H1 (cell line): ENCODE results near the gene OR13A1. TPM values are rescaled to one million over a fixed set of nuclear protein-coding genes. Genes with fewer than 3 reads are reported as not detected.

Source experiments
- CTCF ChIA-PET: fragments of 300-600 bp; sonication (Branson Sonifier 250); formaldehyde crosslinking; loops from one replicate; lab custom pipeline; 2021; ENCODE audit not compliant: partially characterized antibody; lab: Charles Lee
- POLR2A ChIA-PET: fragments of 300-600 bp; sonication (Branson Sonifier 250); formaldehyde crosslinking; loops from one replicate; lab custom pipeline; 2021; ENCODE audit warnings: inconsistent platforms; ENCODE audit not compliant: partially characterized antibody; lab: Charles Lee
- DNase-seq, 2 experiments: peaks; one replicate each; pipeline versions ENCODE4 v3.0.0 to v3.0.0-alpha.2; 2010 to 2022; ENCODE audit warnings: low spot score in 2 of 2, low read depth in 1 of 2, mixed read lengths in 1 of 2
- FAIRE-seq: peaks from 2 replicates; lab custom pipeline; 2011; peaks lifted over from hg19 to GRCh38; lab: Jason Lieb, UNC
- H2AFZ ChIP-seq: 2 replicates; pipeline ENCODE4 v1.8.1; 2012; ENCODE audit warnings: low read length, inconsistent platforms
- H2AK5ac ChIP-seq: 2 replicates; pipeline ENCODE4 v1.6.1; 2013; ENCODE audit warnings: low read depth, low read length
- H2BK120ac ChIP-seq: replicated peaks from 2 replicates; pipeline ENCODE3; 2013; ENCODE audit warnings: low read depth, low read length, inconsistent platforms
- H2BK12ac ChIP-seq: 2 replicates; pipeline ENCODE4 v1.6.1; 2013; ENCODE audit warnings: low read depth, low read length
- H2BK15ac ChIP-seq: 2 replicates; pipeline ENCODE4 v1.6.1; 2013; ENCODE audit warnings: low read length
- H2BK20ac ChIP-seq: 2 replicates; pipeline ENCODE4 v1.6.1; 2013; ENCODE audit warnings: low read length
- H2BK5ac ChIP-seq: 2 replicates; pipeline ENCODE4 v1.6.1; 2013; ENCODE audit warnings: low read depth, low read length
- H3K14ac ChIP-seq: 2 replicates; pipeline ENCODE4 v1.6.1; 2013; ENCODE audit warnings: inconsistent platforms; ENCODE audit not compliant: insufficient read length
- H3K18ac ChIP-seq: 2 replicates; pipeline ENCODE4 v1.6.1; 2013; ENCODE audit warnings: low read length; ENCODE audit errors: extremely low read depth
- H3K23ac ChIP-seq: 2 replicates; pipeline ENCODE4 v1.6.1; 2013; ENCODE audit warnings: inconsistent platforms; ENCODE audit not compliant: insufficient read length
- H3K23me2 ChIP-seq: 2 replicates; pipeline ENCODE4 v1.6.1; 2013; ENCODE audit warnings: low read depth, low read length
- H3K27ac ChIP-seq: 2 replicates; pipeline ENCODE4 v1.6.1; 2011; ENCODE audit warnings: low read depth, low read length, inconsistent platforms
- H3K27me3 ChIP-seq, 4 experiments: replicated peaks in 1 of 4; 1 replicate in 1 of 4; 2 replicates in 3 of 4; pipeline versions ENCODE4 v1.6.1 to v1.8.1; 2011 to 2013; ENCODE audit warnings: low read length in 3 of 4, mild to moderate bottlenecking in 3 of 4, inconsistent platforms in 2 of 4, mixed read lengths in 2 of 4, moderate library complexity in 1 of 4; ENCODE audit not compliant: control insufficient read depth in 3 of 4, insufficient read depth in 3 of 4; ENCODE audit errors: extremely low read depth in 1 of 4
- H3K36me3 ChIP-seq, 4 experiments: 2 replicates each; pipeline versions ENCODE4 v1.6.1 to v1.8.1; 2011 to 2013; ENCODE audit warnings: mild to moderate bottlenecking in 4 of 4, low read length in 3 of 4, moderate library complexity in 2 of 4, control low read depth in 1 of 4, inconsistent platforms in 1 of 4; ENCODE audit not compliant: insufficient read depth in 4 of 4, control insufficient read depth in 2 of 4
- H3K4ac ChIP-seq: replicated peaks from 2 replicates; pipeline ENCODE3; 2013; ENCODE audit warnings: low read length, low read depth, mixed read lengths, inconsistent platforms; ENCODE audit not compliant: insufficient read length
- H3K4me1 ChIP-seq, 4 experiments: replicated peaks in 1 of 4; 1 replicate in 1 of 4; 2 replicates in 3 of 4; pipeline versions ENCODE4 v1.6.1 to v1.8.1; 2011 to 2013; ENCODE audit warnings: low read length in 3 of 4, inconsistent platforms in 2 of 4, mixed read lengths in 1 of 4; ENCODE audit not compliant: insufficient read depth in 4 of 4, control insufficient read depth in 3 of 4
- H3K4me2 ChIP-seq, 2 experiments: 2 replicates each; pipeline versions ENCODE4 v1.6.1 to v1.8.1; 2011 to 2013; ENCODE audit warnings: low read depth in 2 of 2, low read length in 2 of 2, control low read depth in 1 of 2, inconsistent platforms in 1 of 2, mild to moderate bottlenecking in 1 of 2; ENCODE audit not compliant: insufficient read depth in 1 of 2
- H3K4me3 ChIP-seq, 4 experiments: fragments of 200-600, 300-600 bp in 1 of 4; sonication (generic), shearing (Covaris generic), sonication (Bioruptor Twin) in 1 of 4; 2 replicates each; pipeline versions ENCODE4 v1.5.1 to v1.8.1; 2011 to 2016; ENCODE audit warnings: low read length in 4 of 4, low read depth in 3 of 4, control low read depth in 2 of 4, inconsistent platforms in 2 of 4, mild to moderate bottlenecking in 2 of 4, mixed read lengths in 1 of 4, moderate library complexity in 1 of 4; ENCODE audit not compliant: insufficient read depth in 2 of 4; ENCODE audit errors: extremely low read depth in 1 of 4
- H3K56ac ChIP-seq: replicated peaks from 2 replicates; pipeline ENCODE3; 2013; ENCODE audit warnings: low read depth, mild to moderate bottlenecking, mixed read lengths, low read length, inconsistent platforms; ENCODE audit not compliant: insufficient read length
- H3K79me1 ChIP-seq: 2 replicates; pipeline ENCODE4 v1.6.1; 2013; ENCODE audit warnings: low read depth, low read length, control low read depth
- H3K79me2 ChIP-seq, 2 experiments: 2 replicates each; pipeline versions ENCODE4 v1.6.1 to v1.8.1; 2012 to 2013; ENCODE audit warnings: low read length in 2 of 2, mild to moderate bottlenecking in 2 of 2, inconsistent platforms in 1 of 2; ENCODE audit not compliant: insufficient read depth in 2 of 2, control insufficient read depth in 1 of 2
- H3K9ac ChIP-seq, 4 experiments: replicated peaks in 1 of 4; 1 replicate in 1 of 4; 2 replicates in 3 of 4; pipeline versions ENCODE4 v1.6.1 to v1.8.1; 2011 to 2013; ENCODE audit warnings: low read depth in 3 of 4, low read length in 3 of 4, control low read depth in 2 of 4, mild to moderate bottlenecking in 2 of 4, moderate library complexity in 2 of 4, inconsistent platforms in 1 of 4; ENCODE audit errors: extremely low read depth in 1 of 4
- H3K9me3 ChIP-seq, 2 experiments: 2 replicates each; pipeline versions ENCODE4 v1.6.1 to v1.8.1; 2012 to 2013; ENCODE audit warnings: mild to moderate bottlenecking in 2 of 2, moderate library complexity in 2 of 2, control low read depth in 1 of 2, inconsistent platforms in 1 of 2, low read depth in 1 of 2, low read length in 1 of 2, mixed read lengths in 1 of 2; ENCODE audit not compliant: insufficient read depth in 2 of 2
- H4K20me1 ChIP-seq, 2 experiments: replicated peaks in 1 of 2; 2 replicates each; pipeline versions ENCODE3 to v1.8.1; 2011 to 2013; ENCODE audit warnings: inconsistent platforms in 2 of 2, low read length in 2 of 2, mild to moderate bottlenecking in 1 of 2; ENCODE audit not compliant: insufficient read depth in 2 of 2, control insufficient read depth in 1 of 2
- H4K5ac ChIP-seq: 2 replicates; pipeline ENCODE4 v1.6.1; 2013; ENCODE audit warnings: low read length, low read depth, mixed read lengths, inconsistent platforms; ENCODE audit not compliant: insufficient read length
- H4K8ac ChIP-seq: 2 replicates; pipeline ENCODE4 v1.8.0; 2013; ENCODE audit warnings: mild to moderate bottlenecking, moderate library complexity, low read length, inconsistent platforms; ENCODE audit not compliant: insufficient read depth; ENCODE audit errors: extremely low read depth
- H4K91ac ChIP-seq: replicated peaks from 2 replicates; pipeline ENCODE3; 2013; ENCODE audit warnings: low read length, mixed read lengths, inconsistent platforms; ENCODE audit not compliant: insufficient read length
- ASH2L ChIP-seq: fragments of 200-600, 300-600 bp; sonication (generic); IDR thresholded peaks from one replicate; pipeline ENCODE4 v1.7.1; 2017; ENCODE audit warnings: low read length
- BRCA1 ChIP-seq: IDR thresholded peaks from 2 replicates; pipeline ENCODE4 v1.6.1; 2012; ENCODE audit warnings: low read depth, low read length, improper control_type of control experiment
- CHD2 ChIP-seq: IDR thresholded peaks from 2 replicates; pipeline ENCODE4 v1.6.1; 2012; ENCODE audit warnings: low read length, improper control_type of control experiment
- CREB1 ChIP-seq: IDR thresholded peaks from 2 replicates; pipeline ENCODE4 v1.6.1; 2012; ENCODE audit warnings: inconsistent platforms
- EP300 ChIP-seq, 2 experiments: IDR thresholded peaks; 1 replicate in 1 of 2; 2 replicates in 1 of 2; pipeline ENCODE4 v1.6.1; 2011 to 2012; ENCODE audit warnings: low read depth in 2 of 2, low read length in 2 of 2, mild to moderate bottlenecking in 2 of 2, borderline replicate concordance in 1 of 2, inconsistent platforms in 1 of 2, moderate library complexity in 1 of 2
- KDM4A ChIP-seq: IDR thresholded peaks from one replicate; pipeline ENCODE4 v1.7.1; 2012; ENCODE audit warnings: low read depth, mild to moderate bottlenecking, moderate library complexity, low read length, inconsistent platforms; ENCODE audit not compliant: severe bottlenecking
- POLR2A ChIP-seq, 2 experiments: IDR thresholded peaks; 1 replicate in 1 of 2; 2 replicates in 1 of 2; pipeline ENCODE4 v1.6.1; 2011; ENCODE audit warnings: low read depth in 2 of 2, low read length in 2 of 2, mild to moderate bottlenecking in 2 of 2; ENCODE audit errors: control extremely low read depth in 1 of 2
- POU5F1 ChIP-seq: IDR thresholded peaks from 2 replicates; pipeline ENCODE4 v1.6.1; 2011; ENCODE audit warnings: low read depth, mild to moderate bottlenecking, low read length, moderate library complexity
- SP2 ChIP-seq: IDR thresholded peaks from 2 replicates; pipeline ENCODE4 v1.6.1; 2012; ENCODE audit warnings: mild to moderate bottlenecking, low read length, inconsistent platforms
- SRF ChIP-seq: IDR thresholded peaks from 2 replicates; pipeline ENCODE4 v1.6.1; 2011; ENCODE audit warnings: mild to moderate bottlenecking, low read depth, low read length, moderate library complexity
- TAF7 ChIP-seq: optimal IDR thresholded peaks from 2 replicates; pipeline ENCODE3; 2011; ENCODE audit warnings: low read depth, mild to moderate bottlenecking, inconsistent platforms, low read length, moderate library complexity, borderline replicate concordance
- TEAD4 ChIP-seq: IDR thresholded peaks from 2 replicates; pipeline ENCODE4 v1.6.1; 2012; ENCODE audit warnings: low read depth, low read length, inconsistent platforms, mixed read lengths
- WGBS, 2 experiments: shearing (Covaris generic) in 1 of 2; methylation state at CpG; one replicate each; pipeline versions ENCODE4 v1.1.6 to v1.1.7; 2013 to 2015; ENCODE audit warnings: low lambda C conversion rate in 2 of 2, mixed read lengths in 2 of 2, inconsistent platforms in 1 of 2, low coverage in 1 of 2, missing lambda C conversion rate in 1 of 2; ENCODE audit not compliant: insufficient replicate concordance in 2 of 2, insufficient coverage in 1 of 2, insufficient read length in 1 of 2; ENCODE audit errors: extremely low coverage in 1 of 2, missing lambda C conversion rate in 1 of 2; 5-methylcytosine and 5-hydroxymethylcytosine counted together
- long read RNA-seq, 2 experiments: library from RNA in 1 of 2; library from capped mRNA in 1 of 2; stranded (forward); transcript quantifications; one replicate each; pipeline ENCODE4 v2.0.0, GENCODE V29; 2021; ENCODE audit warnings: inconsistent platforms in 1 of 2
- polyA minus RNA-seq, 3 experiments: library from RNA; depleted of rRNA, polyadenylated mRNA; stranded (reverse); fragments of >200 nt; gene quantifications; 1 replicate in 2 of 3; 2 replicates in 1 of 3; pipeline ENCODE4 v1.2.3, GENCODE V29; 2011
- polyA plus RNA-seq, 7 experiments: library from polyadenylated mRNA; depleted of rRNA in 3 of 7; stranded (reverse) in 5 of 7; unstranded in 2 of 7; fragments of >200 nt in 5 of 7; fragments of 200-250 nt in 2 of 7; gene quantifications; 1 replicate in 5 of 7; 2 replicates in 1 of 7; 4 replicates in 1 of 7; pipeline versions ENCODE4 v1.2.1 to v1.2.3, GENCODE V29; 2011 to 2013; ENCODE audit warnings: missing spikeins in 2 of 7, mixed read lengths in 2 of 7
- total RNA-seq: library from RNA; stranded (reverse); fragmentation: NEBNext Ultra II Directional; extraction: Animal tissue kit (Norgen Biotek cat#: 25700); gene quantifications from 2 replicates; pipeline ENCODE4 v1.2.1, GENCODE V29; 2021

Gene OR13A1
- total RNA-seq (not detected in 2 replicates), polyA plus RNA-seq (2011; rRNA removed) (0.35 and 0.53 TPM in 2 replicates), polyA minus RNA-seq (2011; rRNA and poly(A)+ RNA removed) (0.39 and 0.66 TPM in 2 replicates)
- polyA plus RNA-seq (2011; cell fraction: cytosol; rRNA removed) = 0.27 TPM
- polyA plus RNA-seq (2011; cell fraction: nucleus; rRNA removed) = 1.3 TPM
- polyA plus RNA-seq (2012, experiment 1 of 2) = 0.06 to 0.19 TPM (median 0.17 TPM) in 3 of 4 replicates, not detected in the other
- not detected for polyA plus RNA-seq (2012, experiment 2 of 2)
- polyA plus RNA-seq (2013, experiment 1 of 2) = 0.02 TPM
- polyA plus RNA-seq (2013, experiment 2 of 2) = 0.04 TPM
- polyA minus RNA-seq (2011; cell fraction: cytosol; rRNA and poly(A)+ RNA removed) = 0.59 TPM
- polyA minus RNA-seq (2011; cell fraction: nucleus; rRNA and poly(A)+ RNA removed) = 0.70 TPM
- long read RNA-seq, experiment 1 = 0 reads
- long read RNA-seq, experiment 2 = 0 reads

DNA sequence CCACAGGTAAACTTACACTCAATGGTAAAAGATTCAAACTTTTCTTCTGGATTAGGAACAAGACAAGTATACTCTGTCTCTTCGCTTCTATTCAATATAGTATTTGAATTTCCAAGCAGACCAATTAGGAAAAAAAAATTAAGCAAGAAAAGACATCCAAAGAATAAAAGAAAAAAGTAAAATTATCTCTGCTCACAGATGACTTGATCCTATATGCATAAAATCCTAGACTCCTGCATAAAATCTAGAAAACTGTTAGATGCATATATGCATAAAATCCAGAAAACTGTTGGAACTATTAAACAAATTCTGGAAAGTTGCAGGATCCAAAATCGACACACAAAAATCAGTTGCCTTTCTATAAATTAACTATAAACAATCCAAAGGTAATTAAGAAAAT, at the start of gene OR13A1:
TSS of gene OR13A1 (minus strand) at position 101 of the 400 bp plus-strand sequence. CDS start 11,186 bp downstream, outside the sequence.
- no peak within 1 kb of the TSS for H3K4ac ChIP-seq
- no peak within 1 kb of the TSS for H2BK20ac ChIP-seq
- no peaks in the 10 kb centered on the region for H3K23me2 ChIP-seq
- no peaks in the 10 kb centered on the region for H4K20me1 ChIP-seq
- TF ChIP-seq POU5F1 (no peak), CREB1 (no peak), TAF7 (no peak), TEAD4 (no peak), SRF (no peak), EP300 (IDR thresholded peaks at IDR 0.05; ENCODE audit: borderline replicate concordance in 1 of 2, low read depth in 2 of 2, low read length in 2 of 2) (no peak), SP2 (no peak), ASH2L (no peak), BRCA1 (no peak), KDM4A (no peak), POLR2A (IDR thresholded peaks at IDR 0.05; ENCODE audit: control extremely low read depth in 1 of 2, low read depth in 2 of 2, low read length in 2 of 2) (no peak), CHD2 (no peak)
- TF ChIP-seq, all 59 proteins: peak for 0
- no peak within 1 kb of the TSS for H3K4me3 ChIP-seq
- H3K9ac ChIP-seq = no peak within 1 kb of the TSS
- H3K79me1 ChIP-seq = no peaks in the 10 kb centered on the region
- no peak within 1 kb of the TSS for H2AFZ ChIP-seq
- 85% methylated on average over 2 of the region's 2 CpGs; no CpG with 5 or more reads in 1 of the 2 experiments for WGBS, 2 experiments
- no peak within 1 kb of the TSS for H2BK15ac ChIP-seq
- no peak within 1 kb of the TSS for H3K27ac ChIP-seq
- no peak within 1 kb of the TSS for H2BK5ac ChIP-seq
- DNase-seq (no peak), FAIRE-seq (no peak)
- H4K91ac ChIP-seq = no peak within 1 kb of the TSS
- no peak within 1 kb of the TSS for H3K23ac ChIP-seq
- H3K56ac ChIP-seq = no peak within 1 kb of the TSS
- no peaks in the 10 kb centered on the region for H3K79me2 ChIP-seq
- no peaks in the 10 kb centered on the region for H3K36me3 ChIP-seq
- POLR2A ChIA-PET = no interaction called here
- no peak within 1 kb of the TSS for H3K4me2 ChIP-seq
- H3K18ac ChIP-seq = no peak within 1 kb of the TSS
- H4K5ac ChIP-seq = no peak within 1 kb of the TSS
- no peaks in the 10 kb centered on the region for H3K27me3 ChIP-seq
- no peaks in the 10 kb centered on the region for H3K9me3 ChIP-seq
- no peaks in the 10 kb centered on the region for H3K4me1 ChIP-seq
- CTCF ChIA-PET = interaction anchor here (1.0 kb wide), 1 partner anchor 16 kb away, joined by 3 read pairs; no protein-coding TSS in a partner anchor
- H4K8ac ChIP-seq = no peak within 1 kb of the TSS
- H2BK12ac ChIP-seq = no peak within 1 kb of the TSS
- no peak within 1 kb of the TSS for H3K14ac ChIP-seq
- no peak within 1 kb of the TSS for H2BK120ac ChIP-seq
- no peak within 1 kb of the TSS for H2AK5ac ChIP-seq
